Endodermal cell (in vitro differentiated cells): Measurements from ENCODE around the gene ADGRB2. TPM values are rescaled to one million over a fixed set of nuclear protein-coding genes. Genes with fewer than 3 reads are reported as not detected.

Experiments
- DNase-seq: peaks from one replicate; pipeline ENCODE4 v3.0.0-alpha.2; 2017
- H3K27ac ChIP-seq: 2 replicates; pipeline ENCODE4 v1.5.1; 2013; ENCODE audit warnings: mild to moderate bottlenecking, low read depth, low read length, moderate library complexity
- H3K27me3 ChIP-seq: 2 replicates; pipeline ENCODE4 v1.6.1; 2013; ENCODE audit warnings: mild to moderate bottlenecking, low read length, moderate library complexity; ENCODE audit not compliant: insufficient read depth, control insufficient read depth, poor library complexity, severe bottlenecking
- H3K36me3 ChIP-seq: 2 replicates; pipeline ENCODE4 v1.7.0; 2013; ENCODE audit warnings: mild to moderate bottlenecking, low read length, moderate library complexity; ENCODE audit not compliant: control insufficient read depth, insufficient read depth
- H3K4me1 ChIP-seq: one replicate; pipeline ENCODE4 v1.7.0; 2013; ENCODE audit warnings: low read length; ENCODE audit not compliant: control insufficient read depth, insufficient read depth
- H3K4me3 ChIP-seq: 2 replicates; pipeline ENCODE4 v1.5.1; 2013; ENCODE audit warnings: mild to moderate bottlenecking, low read length, moderate library complexity
- H3K9ac ChIP-seq: 2 replicates; pipeline ENCODE4 v1.6.1; 2013; ENCODE audit warnings: mild to moderate bottlenecking, low read length, moderate library complexity; ENCODE audit not compliant: poor library complexity, severe bottlenecking; ENCODE audit errors: extremely low read depth
- H3K9me3 ChIP-seq: 2 replicates; pipeline ENCODE4 v1.6.1; 2013; ENCODE audit warnings: mild to moderate bottlenecking, low read length, moderate library complexity; ENCODE audit not compliant: control insufficient read depth
- H3K27ac Mint-ChIP-seq: 2 replicates; pipeline ENCODE4 v1.8.0; 2020; ENCODE audit warnings: mixed read lengths
- H3K27me3 Mint-ChIP-seq: 2 replicates; pipeline ENCODE4 v1.8.0; 2021; ENCODE audit warnings: mild to moderate bottlenecking, mixed read lengths; ENCODE audit not compliant: insufficient read depth
- H3K36me3 Mint-ChIP-seq: 2 replicates; pipeline ENCODE4 v1.8.0; 2020; ENCODE audit warnings: low read depth, mixed read lengths
- H3K4me1 Mint-ChIP-seq: 2 replicates; pipeline ENCODE4 v1.8.0; 2020; ENCODE audit warnings: mixed read lengths
- H3K4me3 Mint-ChIP-seq: 2 replicates; pipeline ENCODE4 v1.8.0; 2020; ENCODE audit warnings: mild to moderate bottlenecking, moderate library complexity, mixed read lengths
- H3K9me3 Mint-ChIP-seq: 2 replicates; pipeline ENCODE4 v1.8.0; 2020; ENCODE audit warnings: mild to moderate bottlenecking, mixed read lengths
- CTCF ChIP-seq: fragments of 200-600 bp; sonication (generic); conservative IDR thresholded peaks from 2 replicates; pipeline ENCODE4 v1.5.0; 2021; ENCODE audit warnings: antibody characterized with exemption, mild to moderate bottlenecking
- WGBS, 2 experiments: methylation state at CpG; one replicate each; pipeline versions ENCODE4 v1.1.5 to v1.1.7; 2013; ENCODE audit warnings: missing lambda C conversion rate in 2 of 2, mixed read lengths in 1 of 2; ENCODE audit not compliant: insufficient coverage in 1 of 2, insufficient read length in 1 of 2; 5-methylcytosine and 5-hydroxymethylcytosine counted together
- total RNA-seq, 2 donors: library from RNA; stranded (reverse); fragmentation: NEBNext Ultra II Directional in 1 of 2; extraction: Animal tissue kit (Norgen Biotek cat#: 25700) in 1 of 2; gene quantifications; 2 replicates in 1 of 2; 3 replicates in 1 of 2; pipeline ENCODE4 v1.2.1, GENCODE V29; 2021

The ADGRB2 gene
- total RNA-seq, 2 donors from 2014 or later, result 13.1 to 22.7 TPM

DNA sequence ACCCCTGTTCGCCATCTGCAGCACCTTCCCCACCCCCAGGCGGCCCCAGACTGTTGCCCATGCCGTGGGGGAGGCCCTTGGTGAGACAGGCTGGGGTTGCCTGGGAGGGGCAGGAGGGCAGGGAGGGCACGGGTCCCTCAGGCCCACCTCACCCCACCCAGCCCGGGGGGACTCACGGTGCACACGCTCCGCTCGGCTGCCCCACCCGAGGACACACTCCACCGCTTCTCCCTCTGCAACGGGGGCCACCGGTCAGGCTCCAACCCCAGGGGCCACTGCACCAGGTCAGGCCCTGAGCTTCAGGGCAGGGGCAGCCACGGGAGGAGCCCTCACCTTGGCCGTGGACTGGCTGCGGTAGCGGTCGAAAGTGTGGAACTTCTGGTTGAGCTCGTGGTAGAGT is 36.3 kb downstream of the ADGRB2 start:
- no peak for TF ChIP-seq CTCF
- Mint-ChIP-seq H3K4me1 (no peaks in the 10 kb centered on the region), H3K27me3 (no peaks in the 10 kb centered on the region), H3K27ac (no peak overlapping the region), H3K9me3 (no peaks in the 10 kb centered on the region), H3K4me3 (no peak overlapping the region), H3K36me3 (no peaks in the 10 kb centered on the region)
- Histone ChIP-seq H3K4me3 (no peak overlapping the region), H3K9me3 (no peaks in the 10 kb centered on the region), H3K36me3 (no peaks in the 10 kb centered on the region), H3K9ac (no peak overlapping the region), H3K27ac (no peak overlapping the region), H3K4me1 (no peaks in the 10 kb centered on the region), H3K27me3 (no peaks in the 10 kb centered on the region)
- no peak for DNase-seq
- WGBS, 2 experiments, result 92 to 99% methylated on average over 11 to 19 of the region's 19 CpGs

- Mint-ChIP-seq H3K4me3 (no peak overlapping the region), H3K27ac (no peak overlapping the region), H3K36me3 (no peaks in the 10 kb centered on the region), H3K4me1 (no peaks in the 10 kb centered on the region), H3K9me3 (no peaks in the 10 kb centered on the region), H3K27me3 (no peaks in the 10 kb centered on the region)
- WGBS, 2 experiments, result 92 to 97% methylated on average over 11 to 14 of the region's 14 CpGs
- no peak for DNase-seq
- H3K4me1 ChIP-seq, result no peaks in the 10 kb centered on the region
- no peaks in the 10 kb centered on the region for H3K36me3 ChIP-seq
- no peak overlapping the region for H3K27ac ChIP-seq
- H3K27me3 ChIP-seq, result no peaks in the 10 kb centered on the region
- no peak overlapping the region for H3K9ac ChIP-seq
- H3K4me3 ChIP-seq, result no peak overlapping the region
- H3K9me3 ChIP-seq, result no peaks in the 10 kb centered on the region
- TF ChIP-seq CTCF, result no peak
These were observed 36.9 kb downstream of the ADGRB2 start for GRCh38 chr1:31727195-31727594.

DNA sequence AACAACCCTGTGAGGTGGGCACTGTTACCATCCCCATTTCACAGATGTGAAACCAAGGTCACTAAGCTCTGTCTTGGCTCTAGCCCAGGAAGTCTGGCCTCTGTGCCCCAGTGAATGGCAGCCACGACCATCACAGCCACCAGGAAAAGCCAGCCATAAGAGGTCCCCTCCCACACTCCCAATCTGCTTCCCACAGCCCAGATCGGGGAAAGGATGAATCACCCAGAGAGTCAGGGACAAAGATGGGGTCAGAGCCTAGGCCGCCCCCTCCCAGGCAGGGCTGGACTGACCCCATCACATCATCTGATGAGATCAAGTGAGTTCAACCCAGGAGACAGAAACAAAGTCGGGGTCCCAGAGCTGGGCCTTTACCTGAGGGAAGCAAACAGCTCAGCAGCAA is 37.4 kb downstream of the ADGRB2 start:
- H3K27me3 Mint-ChIP-seq, result peaks cover 2% of the 10 kb centered on the region
- no peaks in the 10 kb centered on the region for H3K9me3 ChIP-seq
- H3K36me3 ChIP-seq, result no peaks in the 10 kb centered on the region
- no peaks in the 10 kb centered on the region for H3K4me1 ChIP-seq
- no peaks in the 10 kb centered on the region for H3K27me3 ChIP-seq
- 90% methylated on average over 4 of the region's 4 CpGs; no CpG with 5 or more reads in 1 of the 2 experiments for WGBS, 2 experiments
- no peak for TF ChIP-seq CTCF
- H3K4me1 Mint-ChIP-seq, result no peaks in the 10 kb centered on the region
- no peak for DNase-seq
- H3K27ac ChIP-seq, result no peak overlapping the region
- H3K4me3 Mint-ChIP-seq, result no peak overlapping the region
- no peaks in the 10 kb centered on the region for H3K36me3 Mint-ChIP-seq
- H3K4me3 ChIP-seq, result no peak overlapping the region
- no peak overlapping the region for H3K27ac Mint-ChIP-seq
- H3K9ac ChIP-seq, result no peak overlapping the region
- no peaks in the 10 kb centered on the region for H3K9me3 Mint-ChIP-seq
